GM21423 (cell line): Measurements from ENCODE around the gene RCOR2.

ENCODE experiments used
- ATAC-seq: cut with Tn5 transposase; IDR thresholded peaks from one replicate; pipeline ENCODE4 v1.9.1; 2021; ENCODE audit warnings: mild to moderate bottlenecking, moderate library complexity; ENCODE audit not compliant: unreplicated experiment

Gene RCOR2

GRCh38 chr11:63929616-63930015 is 12.7 kb upstream of the RCOR2 start:
- ATAC-seq: no peak

GRCh38 chr11:63923319-63923718 is 6.4 kb upstream of the RCOR2 start:
- ATAC-seq: no peak

GRCh38 chr11:63922673-63923192 is 5.8 kb upstream of the RCOR2 start:
- ATAC-seq: no peak

- no peak for ATAC-seq
Measured at GRCh38 chr11:63920939-63921417, 4.0 kb upstream of the RCOR2 start.

GRCh38 chr11:63920126-63920938 is 3.4 kb upstream of the RCOR2 start:
- ATAC-seq: no peak

- ATAC-seq: no peak
Measured at GRCh38 chr11:63919267-63920125, 2.5 kb upstream of the RCOR2 start.

- ATAC-seq: no peak
Measured at GRCh38 chr11:63918507-63919191, 1.7 kb upstream of the RCOR2 start.

GRCh38 chr11:63917692-63918506 is 935 bp upstream of the RCOR2 start:
- ATAC-seq: no peak

GRCh38 chr11:63915961-63916836 is 765 bp downstream of the RCOR2 start:
- ATAC-seq: no peak

- ATAC-seq: no peak
Measured at GRCh38 chr11:63914896-63915691, 1.9 kb downstream of the RCOR2 start.

GRCh38 chr11:63913866-63914830 is 2.8 kb downstream of the RCOR2 start:
- ATAC-seq: no peak

GRCh38 chr11:63912678-63913077 is 4.3 kb downstream of the RCOR2 start:
- no peak for ATAC-seq

GRCh38 chr11:63911876-63912275 is 5.1 kb downstream of the RCOR2 start:
- ATAC-seq: no peak

- ATAC-seq: no peak
Measured at GRCh38 chr11:63911440-63911839, 5.5 kb downstream of the RCOR2 start.

- no peak for ATAC-seq
Measured at GRCh38 chr11:63910675-63911074, 6.3 kb downstream of the RCOR2 start.

- ATAC-seq: no peak
Measured at GRCh38 chr11:63909591-63910506, 7.1 kb downstream of the RCOR2 start.
